M059J (cell line): Measurements from ENCODE around the gene PDE6C. TPM values are rescaled to one million over a fixed set of nuclear protein-coding genes. Genes with fewer than 3 reads are reported as not detected.
A peak's percentile ranks its signal among the peaks of the same experiment; 100 is the strongest.

ENCODE experiments used
- DNase-seq: peaks from one replicate; pipeline ENCODE4 v3.0.0-alpha.2; 2012; ENCODE audit warnings: low read depth
- total RNA-seq: library from RNA; depleted of rRNA; stranded (reverse); fragments of >200 nt; shearing (Covaris generic); gene quantifications from 2 replicates; pipeline ENCODE4 v1.2.3, GENCODE V29; 2014; rRNA removed

Gene PDE6C
- total RNA-seq, 1 experiment from 2014 or later: not detected

GRCh38 chr10:93702210-93703001 lies 90.1 kb downstream of the PDE6C start, which contains the start of gene FRA10AC1:
Gene FRA10AC1, minus strand, starts transcription at chr10:93702592. Its CDS starts 2,486 bp downstream, at chr10:93700106.
- DNase-seq: peak; percentile 81

DNA sequence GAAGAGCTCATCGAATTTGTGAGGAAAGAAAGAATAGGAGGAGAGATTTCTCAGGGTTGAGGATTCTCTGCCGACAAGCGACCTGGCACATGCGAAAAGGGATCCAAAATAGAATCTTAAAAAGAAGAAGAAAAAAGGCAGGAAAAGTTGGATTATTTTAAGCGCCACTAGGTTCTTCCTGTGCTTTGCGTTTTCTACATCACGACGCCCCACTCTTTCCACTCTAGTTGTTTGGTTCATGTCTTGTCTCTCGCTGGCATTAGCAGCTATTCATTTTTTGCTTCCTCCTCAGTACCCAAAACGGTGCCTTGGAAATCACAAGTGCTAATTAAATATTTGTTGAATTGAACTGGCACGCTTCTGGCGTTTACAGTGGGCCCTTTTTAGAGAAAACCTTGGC lies 90.7 kb downstream of the PDE6C start:
- no peak for DNase-seq

DNA sequence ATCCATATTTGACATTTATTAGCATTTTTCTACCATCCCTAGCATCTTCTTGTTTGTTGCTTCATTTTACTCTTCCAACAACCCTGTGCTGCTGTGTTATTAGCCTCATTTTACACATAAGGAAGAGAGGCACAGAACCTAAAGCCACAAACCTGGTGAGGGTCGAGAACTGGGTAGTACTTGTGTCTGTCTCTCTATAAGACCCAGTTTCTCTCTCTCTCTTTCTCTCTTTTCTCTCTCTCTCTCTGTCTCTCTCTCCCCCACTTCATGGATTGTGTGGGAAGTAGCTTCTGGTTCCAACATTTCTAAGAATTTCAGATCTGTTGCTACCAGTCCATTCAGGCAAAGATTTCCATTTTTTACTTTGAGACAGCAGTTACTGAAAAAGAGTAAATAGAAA lies 91.5 kb downstream of the PDE6C start:
- no peak for DNase-seq

- no peak for DNase-seq
Measured at GRCh38 chr10:93704451-93704850, 92.1 kb downstream of the PDE6C start.

GRCh38 chr10:93707623-93708022 lies 95.3 kb downstream of the PDE6C start:
- DNase-seq: no peak

GRCh38 chr10:93710333-93710909 lies 98.1 kb downstream of the PDE6C start:
- no peak for DNase-seq

DNA sequence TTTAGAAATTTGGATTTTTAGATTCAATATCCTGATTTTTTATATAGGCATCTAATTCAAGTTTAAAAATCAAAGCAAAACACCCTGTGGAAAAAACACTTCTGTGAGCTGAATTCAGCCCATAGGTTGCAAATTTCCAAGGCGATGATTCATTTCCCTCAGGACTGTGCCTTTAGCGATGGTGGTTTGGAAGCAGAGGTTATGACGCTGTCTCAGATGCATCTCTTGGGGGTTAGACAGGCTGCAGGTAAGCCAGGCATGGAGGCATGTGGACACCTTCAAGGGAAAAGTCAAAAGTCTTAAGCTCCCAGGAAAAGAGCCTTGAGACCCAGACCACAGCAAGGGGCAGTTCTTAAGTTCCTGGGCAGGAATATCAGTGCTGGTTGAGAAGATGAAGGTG lies 99.6 kb downstream of the PDE6C start:
- DNase-seq: peak; percentile 30

DNA sequence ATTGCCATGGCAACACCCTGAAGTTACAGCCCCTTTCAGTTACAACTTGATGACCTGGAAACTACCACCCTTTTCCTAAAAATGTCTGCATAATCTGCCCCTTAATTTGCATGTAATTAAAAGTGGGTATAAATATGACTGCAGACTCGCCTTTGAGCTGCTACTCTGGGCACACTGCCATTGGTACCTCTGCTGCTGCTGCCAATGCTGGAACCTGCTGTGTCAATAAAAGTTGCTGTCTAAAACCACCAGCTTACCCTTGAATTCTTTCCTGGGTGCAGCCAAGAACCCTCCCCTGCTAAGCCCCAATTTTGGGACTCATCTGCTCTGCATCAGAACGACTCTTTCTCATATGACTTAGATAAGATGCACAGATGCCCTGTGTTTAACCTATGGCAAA lies 100.3 kb downstream of the PDE6C start:
- DNase-seq: no peak

DNA sequence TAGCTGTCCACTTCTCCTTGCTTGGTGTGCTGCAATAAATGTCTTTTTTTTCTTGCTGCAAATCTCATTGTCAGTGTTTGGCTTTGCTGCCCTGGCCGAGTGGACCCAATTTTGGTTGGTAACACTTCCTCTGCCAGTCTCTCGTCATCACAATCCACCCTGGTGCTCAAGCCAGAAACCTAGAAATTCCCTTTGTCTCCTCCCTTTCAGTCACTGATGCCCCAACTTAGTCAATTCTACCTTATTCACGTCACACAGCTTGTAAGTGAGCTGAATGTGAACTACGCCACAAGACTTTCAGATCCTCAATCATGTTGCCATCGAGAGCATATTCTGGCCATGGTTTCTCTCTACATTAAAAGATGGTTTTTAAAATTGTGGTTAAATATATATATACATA lies 103.0 kb downstream of the PDE6C start:
- DNase-seq: no peak

Other genes starting within 250 kb of the PDE6C start
- gene MYOF, start 130.2 kb upstream of the PDE6C start, total RNA-seq: 80.3 and 128 TPM in 2 replicates
- gene CEP55, start 115.9 kb upstream of the PDE6C start, total RNA-seq: 85.5 and 87.9 TPM in 2 replicates
- gene FFAR4, start 45.9 kb upstream of the PDE6C start, total RNA-seq: not detected in 2 replicates
- gene RBP4, start 11.3 kb upstream of the PDE6C start, total RNA-seq: 0.37 TPM in 1 of 2 replicates, not detected in the other
- 0.86 and 2.8 TPM in 2 replicates for gene FRA10AC1, start 90.1 kb downstream of the PDE6C start, total RNA-seq
- gene LGI1, start 145.4 kb downstream of the PDE6C start, total RNA-seq: 0.39 TPM in 1 of 2 replicates, not detected in the other